ENCODE results near the gene PGF.

The PGF gene

DNA sequence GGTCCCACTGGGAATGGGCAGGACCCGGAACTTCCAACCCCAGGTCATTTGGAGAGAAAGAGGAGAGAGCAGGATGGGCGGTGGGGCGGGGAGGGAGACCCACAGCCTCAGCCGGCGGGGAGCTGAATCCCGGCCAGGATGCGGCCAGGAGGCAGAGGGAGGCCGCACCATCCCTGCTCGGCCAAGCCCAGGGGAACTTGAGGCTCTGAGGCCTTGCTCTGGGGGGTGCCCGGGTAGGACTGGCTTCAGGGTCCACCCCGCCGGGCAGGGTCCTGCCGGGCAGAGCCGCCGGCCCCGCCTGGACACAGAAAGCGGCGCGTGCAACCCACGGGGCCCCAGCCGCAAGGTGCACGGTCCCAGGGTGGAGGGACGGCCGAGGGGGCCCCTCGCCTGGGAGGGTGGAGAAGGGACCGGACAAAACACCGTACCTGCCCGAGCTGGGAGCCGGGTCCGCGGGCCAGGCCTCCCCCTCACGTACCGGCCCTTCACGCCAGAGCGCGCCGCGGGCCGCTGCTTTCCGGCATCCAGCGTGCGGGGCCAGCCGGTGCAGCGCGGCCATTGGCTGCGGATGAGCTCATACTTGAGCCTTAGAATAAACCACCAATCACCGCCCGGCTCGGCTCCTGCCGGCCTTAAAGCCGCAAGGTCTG lies 32.5 kb downstream of the PGF start, which contains the start of gene RPS6KL1:
Gene RPS6KL1 (minus strand): TSS at position 509 of the 650 bp plus-strand sequence. CDS start 1,719 bp downstream, outside the sequence.
- H3K4me3 ChIP-seq (ENCODE audit: low read length) = peak within 1 kb of the TSS; percentile 69
- TF ChIP-seq, protein P1, sequence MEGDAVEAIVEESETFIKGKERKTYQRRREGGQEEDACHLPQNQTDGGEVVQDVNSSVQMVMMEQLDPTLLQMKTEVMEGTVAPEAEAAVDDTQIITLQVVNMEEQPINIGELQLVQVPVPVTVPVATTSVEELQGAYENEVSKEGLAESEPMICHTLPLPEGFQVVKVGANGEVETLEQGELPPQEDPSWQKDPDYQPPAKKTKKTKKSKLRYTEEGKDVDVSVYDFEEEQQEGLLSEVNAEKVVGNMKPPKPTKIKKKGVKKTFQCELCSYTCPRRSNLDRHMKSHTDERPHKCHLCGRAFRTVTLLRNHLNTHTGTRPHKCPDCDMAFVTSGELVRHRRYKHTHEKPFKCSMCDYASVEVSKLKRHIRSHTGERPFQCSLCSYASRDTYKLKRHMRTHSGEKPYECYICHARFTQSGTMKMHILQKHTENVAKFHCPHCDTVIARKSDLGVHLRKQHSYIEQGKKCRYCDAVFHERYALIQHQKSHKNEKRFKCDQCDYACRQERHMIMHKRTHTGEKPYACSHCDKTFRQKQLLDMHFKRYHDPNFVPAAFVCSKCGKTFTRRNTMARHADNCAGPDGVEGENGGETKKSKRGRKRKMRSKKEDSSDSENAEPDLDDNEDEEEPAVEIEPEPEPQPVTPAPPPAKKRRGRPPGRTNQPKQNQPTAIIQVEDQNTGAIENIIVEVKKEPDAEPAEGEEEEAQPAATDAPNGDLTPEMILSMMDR (conservative IDR thresholded peaks at IDR 0.05; ENCODE audit: low read depth, low read length) = no peak

DNA sequence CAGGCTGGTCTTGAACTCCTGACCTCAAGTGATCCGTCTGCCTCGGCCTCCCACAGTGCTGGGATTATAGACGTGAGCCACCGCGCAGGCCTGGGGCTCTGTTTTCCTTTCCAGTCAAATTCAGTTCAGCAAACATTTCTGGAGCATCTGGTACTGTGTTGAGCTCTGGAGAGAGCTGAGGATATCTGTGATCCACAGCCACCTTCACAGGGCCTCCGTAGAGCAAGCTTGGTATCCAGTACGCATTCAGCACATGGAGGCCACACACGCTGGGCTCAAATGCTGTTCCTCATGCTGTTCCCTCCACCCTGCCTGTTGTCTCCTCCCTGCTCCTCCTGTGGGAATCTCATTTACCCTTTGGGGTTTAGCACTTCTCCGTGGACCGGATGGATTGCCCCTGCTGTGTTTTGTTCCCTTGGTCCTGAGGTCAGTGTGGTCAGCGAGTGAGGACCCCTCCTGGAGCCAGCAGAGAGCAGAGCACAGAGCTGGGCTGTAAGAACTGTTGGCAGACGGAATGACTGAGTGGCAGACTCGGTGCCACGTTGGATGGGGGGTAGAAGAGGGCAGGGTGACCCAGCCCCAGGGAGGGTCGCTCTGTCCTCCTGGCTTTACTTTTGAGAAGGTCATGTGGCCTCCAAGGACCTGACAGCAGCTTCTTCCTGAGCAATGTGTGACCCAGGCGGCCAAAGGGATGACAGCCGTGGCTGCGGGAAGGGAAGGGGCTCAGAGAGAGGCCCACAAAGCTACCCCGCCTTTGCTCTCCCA lies 33.2 kb downstream of the PGF start:
- TF ChIP-seq, protein P1 (conservative IDR thresholded peaks at IDR 0.05; ENCODE audit: low read depth, low read length) = no peak
- H3K4me3 ChIP-seq (ENCODE audit: low read length) = peak overlapping the region; percentile 69
- no peak for DNase-seq (ENCODE audit: low read depth)

More for the DNA sequence above, 32.5 kb downstream of the PGF start, which contains the start of gene RPS6KL1:
- DNase-seq (ENCODE audit: low read depth) = no peak

DNA sequence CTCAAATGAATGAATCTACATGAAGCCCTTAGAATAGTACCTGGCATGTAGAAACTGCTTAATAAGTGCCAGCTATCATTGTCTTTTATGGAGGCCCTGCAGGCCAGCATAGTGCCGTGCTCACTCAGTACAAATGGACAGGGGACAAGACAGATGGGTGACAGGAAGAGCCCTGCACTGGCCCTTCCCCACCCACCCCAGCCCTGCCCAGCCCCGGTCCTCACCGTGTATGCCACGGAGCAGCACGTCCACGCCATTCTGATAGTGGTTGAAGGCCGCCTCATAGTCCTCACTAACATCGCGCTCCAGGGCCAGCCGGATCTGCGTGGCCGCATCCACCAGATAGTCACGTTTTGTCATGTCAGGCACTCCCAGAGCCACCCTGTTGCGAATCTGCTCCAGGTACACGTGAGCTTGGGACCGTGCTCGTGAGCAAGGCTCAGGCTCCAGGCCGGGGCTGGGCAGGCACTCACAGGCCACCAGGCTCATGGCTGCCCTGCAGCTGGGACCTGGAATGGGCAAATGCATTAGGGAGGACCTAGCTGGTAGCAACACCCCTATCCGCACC lies 34.3 kb downstream of the PGF start:
- no peak overlapping the region for H3K4me3 ChIP-seq (ENCODE audit: low read length)
- TF ChIP-seq, protein P1 (conservative IDR thresholded peaks at IDR 0.05; ENCODE audit: low read depth, low read length) = no peak
- no peak for DNase-seq (ENCODE audit: low read depth)

DNA sequence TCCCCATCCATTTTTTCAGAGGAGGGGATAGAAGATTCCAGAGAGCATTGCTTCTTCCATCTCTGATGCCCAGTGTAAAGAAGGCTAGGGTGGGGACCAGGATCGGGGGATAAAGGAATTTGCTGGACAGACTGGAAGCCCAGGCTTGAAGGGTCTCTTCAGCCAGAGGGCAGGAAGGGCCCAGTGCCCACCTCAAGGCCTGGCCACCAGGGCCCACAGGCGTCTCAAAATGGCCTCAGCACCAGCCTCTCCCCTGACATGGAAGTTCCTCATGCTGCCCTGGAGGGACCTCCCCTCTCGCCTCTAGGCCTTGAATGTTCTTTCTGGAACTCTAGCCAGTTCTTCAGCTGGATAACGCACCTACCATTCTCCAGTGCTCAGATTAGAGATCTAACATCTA lies 35.1 kb downstream of the PGF start:
- no peak for DNase-seq (ENCODE audit: low read depth)
- H3K4me3 ChIP-seq (ENCODE audit: low read length) = no peak overlapping the region
- TF ChIP-seq, protein P1 (conservative IDR thresholded peaks at IDR 0.05; ENCODE audit: low read depth, low read length) = no peak

DNA sequence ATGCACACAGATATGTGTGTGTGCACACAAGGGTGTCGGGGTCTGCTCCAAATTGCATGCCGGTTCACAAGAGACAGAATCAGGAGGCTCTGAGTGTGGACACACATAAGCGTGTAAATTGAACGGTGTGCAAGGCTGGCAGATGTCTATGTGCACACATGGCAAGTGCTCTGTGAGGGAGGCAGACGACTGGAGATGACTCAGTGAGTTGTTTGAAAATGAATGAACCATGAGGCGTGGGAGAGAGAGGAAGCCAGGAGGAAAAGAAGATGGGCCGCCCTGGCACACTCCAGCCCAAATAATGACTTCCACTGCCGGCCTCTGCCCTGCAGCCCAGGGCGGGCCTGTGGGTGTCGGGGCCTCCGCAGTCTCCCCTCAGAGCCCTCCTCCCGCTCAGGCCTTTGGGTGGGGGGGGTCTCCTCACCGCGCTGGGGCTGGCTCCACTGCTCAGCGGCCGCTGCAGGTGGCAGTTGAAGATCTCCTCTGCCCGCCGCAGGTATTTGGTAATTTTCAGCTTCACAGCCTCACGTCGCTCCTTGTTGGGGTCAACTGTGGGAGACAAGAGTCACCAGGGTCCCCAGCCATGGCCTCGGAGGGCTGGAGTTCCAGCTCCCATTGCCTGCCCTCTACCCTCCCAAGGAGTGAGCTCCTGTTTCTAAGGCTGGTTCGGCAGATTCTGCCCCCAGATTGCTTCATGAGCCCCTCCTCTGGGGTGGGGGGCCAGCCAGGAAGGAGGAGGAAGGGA lies 35.8 kb downstream of the PGF start:
- no peak for DNase-seq (ENCODE audit: low read depth)
- TF ChIP-seq, protein P1 (conservative IDR thresholded peaks at IDR 0.05; ENCODE audit: low read depth, low read length) = no peak
- no peak overlapping the region for H3K4me3 ChIP-seq (ENCODE audit: low read length)

DNA sequence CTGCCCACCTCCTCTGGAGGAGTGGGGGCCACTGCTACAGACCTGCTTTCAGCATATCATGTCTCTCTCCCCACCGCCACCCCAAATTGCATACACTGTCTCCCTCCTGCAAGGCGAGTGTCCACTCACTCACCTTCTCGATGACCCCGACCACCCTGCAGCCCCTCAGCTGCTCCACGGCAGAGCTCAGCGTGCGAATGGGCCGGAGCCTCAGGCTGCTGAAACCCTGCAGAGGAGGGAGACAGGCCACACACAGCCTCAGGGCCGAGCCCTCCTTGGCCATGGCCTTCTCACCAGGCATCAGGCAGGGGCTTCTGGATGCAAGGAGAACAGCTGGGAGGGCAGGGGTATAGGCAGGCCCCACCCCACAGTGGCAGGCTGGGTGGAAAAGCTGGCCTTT lies 37.0 kb downstream of the PGF start:
- no peak for DNase-seq (ENCODE audit: low read depth)
- H3K4me3 ChIP-seq (ENCODE audit: low read length) = no peak overlapping the region
- TF ChIP-seq, protein P1 (conservative IDR thresholded peaks at IDR 0.05; ENCODE audit: low read depth, low read length) = no peak

Data from retinal pigment epithelial cell (primary cell).